ENCODE measurements around the gene DHX38.
A peak's percentile ranks its signal among the peaks of the same experiment; 100 is the strongest.

DHX38 gene

GRCh38 chr16:72083778-72084404, 9.8 kb upstream of the DHX38 start:
- DNase-seq (ENCODE audit: low read depth in 2 of 2), result no peak

- no peak for DNase-seq (ENCODE audit: low read depth in 2 of 2)
These were observed 9.2 kb upstream of the DHX38 start for GRCh38 chr16:72084445-72084844.

GRCh38 chr16:72085002-72085401, 8.6 kb upstream of the DHX38 start:
- DNase-seq (ENCODE audit: low read depth in 2 of 2), result no peak

GRCh38 chr16:72091217-72091616, 2.4 kb upstream of the DHX38 start:
- no peak for DNase-seq (ENCODE audit: low read depth in 2 of 2)

GRCh38 chr16:72092832-72093447, 707 bp upstream of the DHX38 start:
- DNase-seq (ENCODE audit: low read depth in 2 of 2), result no peak

GRCh38 chr16:72094266-72094610, 591 bp downstream of the DHX38 start:
- peak; percentile 22 to 23 for DNase-seq (ENCODE audit: low read depth in 2 of 2)

GRCh38 chr16:72098936-72099335, 5.3 kb downstream of the DHX38 start:
- DNase-seq (ENCODE audit: low read depth in 2 of 2), result no peak

GRCh38 chr16:72099377-72099818, 5.8 kb downstream of the DHX38 start:
- DNase-seq (ENCODE audit: low read depth in 2 of 2), result peak; percentile 4 to 16

- no peak for DNase-seq (ENCODE audit: low read depth in 2 of 2)
These were observed 7.5 kb downstream of the DHX38 start for GRCh38 chr16:72101195-72101594.

- no peak for DNase-seq (ENCODE audit: low read depth in 2 of 2)
These were observed 11.3 kb downstream of the DHX38 start for GRCh38 chr16:72104905-72105304.

- DNase-seq (ENCODE audit: low read depth in 2 of 2), result no peak
These were observed 12.3 kb downstream of the DHX38 start for GRCh38 chr16:72105978-72106377.

GRCh38 chr16:72107371-72107770, 13.7 kb downstream of the DHX38 start:
- DNase-seq (ENCODE audit: low read depth in 2 of 2), result no peak

GRCh38 chr16:72108353-72109102, 14.9 kb downstream of the DHX38 start:
- no peak for DNase-seq (ENCODE audit: low read depth in 2 of 2)

GRCh38 chr16:72109300-72109699, 15.7 kb downstream of the DHX38 start:
- DNase-seq (ENCODE audit: low read depth in 2 of 2), result no peak

GRCh38 chr16:72109966-72110530, 16.4 kb downstream of the DHX38 start:
- DNase-seq (ENCODE audit: low read depth in 2 of 2), result no peak

- no peak for DNase-seq (ENCODE audit: low read depth in 2 of 2)
These were observed 17.3 kb downstream of the DHX38 start for GRCh38 chr16:72110662-72111615.

- DNase-seq (ENCODE audit: low read depth in 2 of 2), result no peak
These were observed 18.2 kb downstream of the DHX38 start for GRCh38 chr16:72111657-72112451.

GRCh38 chr16:72112452-72112792, 18.8 kb downstream of the DHX38 start:
- no peak for DNase-seq (ENCODE audit: low read depth in 2 of 2)

GRCh38 chr16:72112906-72113615, 19.4 kb downstream of the DHX38 start:
- no peak for DNase-seq (ENCODE audit: low read depth in 2 of 2)

- no peak for DNase-seq (ENCODE audit: low read depth in 2 of 2)
These were observed 19.9 kb downstream of the DHX38 start for GRCh38 chr16:72113616-72113945.
